Tibial nerve (tissue), 4 donors: Measurements from ENCODE around the gene HUNK. TPM values are rescaled to one million over a fixed set of nuclear protein-coding genes. Genes with fewer than 3 reads are reported as not detected.

Experiments used
- DNase-seq, 2 donors: peaks; one replicate each; pipeline ENCODE4 v3.0.0-alpha.2; 2019; ENCODE audit warnings: low spot score in 2 of 2
- H3K27ac ChIP-seq, 4 donors: fragments of 200-600 bp; sonication (generic) in 3 of 4; one replicate each; pipeline ENCODE4 v1.5.1; 2017 to 2019; ENCODE audit warnings: mild to moderate bottlenecking in 1 of 4
- H3K27me3 ChIP-seq, 2 donors: fragments of 200-600 bp; sonication (generic) in 1 of 2; one replicate each; pipeline versions ENCODE4 v1.5.1 to v1.6.0; 2017 to 2019
- H3K36me3 ChIP-seq, 3 donors: fragments of 200-600 bp; sonication (generic); one replicate each; pipeline ENCODE4 v1.5.1; 2018 to 2019
- H3K4me1 ChIP-seq, 4 donors: fragments of 200-600 bp; sonication (generic) in 3 of 4; one replicate each; pipeline ENCODE4 v1.5.1; 2017 to 2019
- H3K4me3 ChIP-seq, 4 donors: fragments of 200-600 bp; sonication (generic) in 3 of 4; one replicate each; pipeline ENCODE4 v1.5.1; 2017 to 2019; ENCODE audit warnings: mild to moderate bottlenecking in 1 of 4, moderate library complexity in 1 of 4
- H3K9me3 ChIP-seq, 4 donors: fragments of 200-600 bp; sonication (generic) in 3 of 4; one replicate each; pipeline ENCODE4 v1.5.1; 2017 to 2019
- EP300 ChIP-seq, 2 donors: sonication (generic); formaldehyde crosslinking; IDR thresholded peaks; one replicate each; pipeline ENCODE4 v1.6.1; 2017; ENCODE audit warnings: antibody characterized with exemption in 2 of 2, mild to moderate bottlenecking in 1 of 2
- POLR2A ChIP-seq, 2 donors: fragments of 450-650 bp; IDR thresholded peaks; one replicate each; pipeline ENCODE4 v1.6.1; 2017; ENCODE audit warnings: antibody characterized with exemption in 2 of 2, mild to moderate bottlenecking in 2 of 2, moderate library complexity in 2 of 2
- WGBS, 2 donors: methylation state at CpG; one replicate each; pipeline ENCODE4 v1.1.5; 2018; 5-methylcytosine and 5-hydroxymethylcytosine counted together
- total RNA-seq, 4 donors: library from RNA; depleted of rRNA; stranded (reverse); fragments of >200 nt; gene quantifications; one replicate each; pipeline ENCODE4 v1.1.0, GENCODE V29; 2016
- TF ChIP-seq, protein P1 (sequence below), 5 experiments: fragments of 200-600 bp in 3 of 5; fragments of 450-650 bp in 2 of 5; sonication (generic) in 3 of 5; IDR thresholded peaks; one replicate each; pipeline ENCODE4 v1.5.1; 2016 to 2019; ENCODE audit warnings: antibody characterized with exemption in 5 of 5, mild to moderate bottlenecking in 3 of 5, moderate library complexity in 2 of 5

The HUNK gene
- total RNA-seq, 4 donors from 2014 or later: 0.20 to 0.30 (median 0.21) TPM; not detected in 1

GRCh38 chr21:31903896-31904295 lies 31.1 kb downstream of the HUNK start:
- 89 to 92% methylated on average over 3 of the region's 3 CpGs for WGBS, 2 donors
- Histone ChIP-seq H3K36me3 (no peaks in the 10 kb centered on the region), H3K27ac (no peak overlapping the region), H3K4me1 (peaks cover 0 to 20% (median 0%) of the 10 kb centered on the region in 4 donors), H3K27me3 (peaks cover 0 to 5% of the 10 kb centered on the region in 2 donors), H3K9me3 (no peaks in the 10 kb centered on the region), H3K4me3 (no peak overlapping the region)
- TF ChIP-seq EP300 (IDR thresholded peaks at IDR 0.05): no peak
- TF ChIP-seq POLR2A (IDR thresholded peaks at IDR 0.05): no peak
- TF ChIP-seq, protein P1, sequence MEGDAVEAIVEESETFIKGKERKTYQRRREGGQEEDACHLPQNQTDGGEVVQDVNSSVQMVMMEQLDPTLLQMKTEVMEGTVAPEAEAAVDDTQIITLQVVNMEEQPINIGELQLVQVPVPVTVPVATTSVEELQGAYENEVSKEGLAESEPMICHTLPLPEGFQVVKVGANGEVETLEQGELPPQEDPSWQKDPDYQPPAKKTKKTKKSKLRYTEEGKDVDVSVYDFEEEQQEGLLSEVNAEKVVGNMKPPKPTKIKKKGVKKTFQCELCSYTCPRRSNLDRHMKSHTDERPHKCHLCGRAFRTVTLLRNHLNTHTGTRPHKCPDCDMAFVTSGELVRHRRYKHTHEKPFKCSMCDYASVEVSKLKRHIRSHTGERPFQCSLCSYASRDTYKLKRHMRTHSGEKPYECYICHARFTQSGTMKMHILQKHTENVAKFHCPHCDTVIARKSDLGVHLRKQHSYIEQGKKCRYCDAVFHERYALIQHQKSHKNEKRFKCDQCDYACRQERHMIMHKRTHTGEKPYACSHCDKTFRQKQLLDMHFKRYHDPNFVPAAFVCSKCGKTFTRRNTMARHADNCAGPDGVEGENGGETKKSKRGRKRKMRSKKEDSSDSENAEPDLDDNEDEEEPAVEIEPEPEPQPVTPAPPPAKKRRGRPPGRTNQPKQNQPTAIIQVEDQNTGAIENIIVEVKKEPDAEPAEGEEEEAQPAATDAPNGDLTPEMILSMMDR (IDR thresholded peaks at IDR 0.05): no peak
- DNase-seq: no peak

DNA sequence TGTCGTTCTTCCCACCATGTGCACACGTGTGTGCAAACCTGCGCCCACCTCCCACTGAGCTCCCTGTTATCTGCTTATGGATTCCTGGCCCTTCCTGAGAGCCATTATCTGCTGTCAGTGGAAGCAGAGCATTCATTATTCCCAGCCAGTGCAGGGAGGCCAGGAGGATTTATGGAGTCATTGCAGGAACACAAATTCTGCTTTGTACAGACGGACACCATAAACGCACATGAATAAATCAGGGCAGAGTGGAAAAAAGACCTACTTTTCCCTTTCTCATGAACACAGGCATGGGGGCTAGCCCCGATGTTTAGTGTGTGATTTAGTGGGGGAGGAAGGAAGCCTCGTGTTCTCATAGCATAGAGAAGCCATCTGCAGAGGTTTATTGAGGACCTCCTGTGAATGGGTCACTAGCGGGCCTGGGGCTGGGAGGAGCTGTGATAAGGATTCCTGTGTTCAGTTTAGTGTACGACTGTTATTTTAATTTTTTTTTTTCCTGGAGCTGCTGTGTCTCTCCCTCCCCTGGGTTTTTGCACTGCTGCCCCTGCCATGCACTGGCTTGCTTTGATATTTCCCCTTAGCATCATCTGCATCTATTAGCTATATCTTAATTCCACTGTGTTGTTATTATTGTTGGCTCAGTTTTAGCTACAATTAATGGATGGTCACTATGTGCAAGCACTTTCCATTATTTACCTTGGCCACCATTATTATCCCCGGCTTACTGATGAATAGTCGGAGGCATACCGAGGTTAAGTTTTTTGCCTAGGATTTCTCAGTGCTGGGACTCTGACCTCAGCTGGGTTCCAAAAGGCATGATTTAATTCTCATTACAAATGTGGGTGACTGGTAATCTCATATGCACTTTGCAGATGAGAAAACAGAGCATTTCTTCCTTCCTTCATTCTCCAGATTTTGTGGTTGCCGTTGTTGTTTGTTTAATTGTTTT lies 33.0 kb downstream of the HUNK start:
- H3K9me3 ChIP-seq: no peaks in the 10 kb centered on the region
- no peaks in the 10 kb centered on the region for H3K36me3 ChIP-seq
- peaks cover 0 to 5% of the 10 kb centered on the region in 2 donors for H3K27me3 ChIP-seq
- no peak overlapping the region for H3K4me3 ChIP-seq
- TF ChIP-seq, protein P1 (IDR thresholded peaks at IDR 0.05): no peak
- no peak for TF ChIP-seq POLR2A (IDR thresholded peaks at IDR 0.05)
- no peak for TF ChIP-seq EP300 (IDR thresholded peaks at IDR 0.05)
- WGBS, 2 donors: 41 to 45% methylated on average over 13 of the region's 13 CpGs
- peaks cover 0 to 27% (median 0%) of the 10 kb centered on the region in 4 donors for H3K4me1 ChIP-seq
- no peak overlapping the region for H3K27ac ChIP-seq
- no peak for DNase-seq

DNA sequence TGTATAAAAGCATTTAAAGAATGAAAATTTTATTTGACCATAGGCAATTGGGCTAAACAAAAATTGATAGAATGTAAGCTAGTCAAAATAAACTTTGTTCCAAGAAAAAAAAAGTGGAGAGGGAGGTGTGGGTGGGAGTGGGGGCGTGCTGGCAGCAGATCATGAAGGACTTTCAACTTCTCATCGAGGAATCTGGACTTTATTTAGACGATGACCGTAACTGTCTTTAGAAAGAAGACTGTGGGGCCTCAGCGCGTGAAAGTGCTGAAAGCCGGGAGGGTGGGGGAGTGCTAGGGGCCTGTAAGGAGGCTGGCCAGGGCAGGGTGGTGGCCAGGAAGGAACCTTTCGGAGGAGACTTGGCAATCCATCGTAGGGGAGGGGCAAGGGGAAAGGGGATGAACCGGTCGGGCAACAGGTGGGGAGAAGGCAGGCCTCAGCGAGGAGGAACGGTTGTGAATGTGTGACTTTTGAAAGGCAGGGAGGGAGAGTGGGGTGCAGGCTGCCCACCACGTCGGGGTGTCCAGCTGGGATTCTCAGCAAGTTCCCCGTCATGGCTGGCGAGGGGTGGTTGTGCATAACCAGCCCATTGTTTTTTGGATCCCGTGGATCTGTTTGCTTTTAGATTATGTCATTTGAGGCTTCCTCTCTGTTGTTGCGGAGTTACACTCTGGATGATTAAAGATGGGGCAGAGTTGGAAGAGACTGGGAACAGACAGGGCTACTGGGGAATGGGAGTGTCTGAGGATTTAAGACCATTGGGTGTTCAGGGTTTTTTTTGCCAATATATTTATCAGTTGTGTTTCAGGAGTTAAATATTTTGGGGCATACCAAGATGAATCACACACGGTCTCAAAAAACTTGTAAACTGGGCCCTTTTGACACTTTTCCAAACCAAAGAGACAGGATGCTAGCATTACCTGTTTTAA lies 35.5 kb downstream of the HUNK start:
- no peak overlapping the region for H3K27ac ChIP-seq
- peaks cover 0 to 5% of the 10 kb centered on the region in 2 donors for H3K27me3 ChIP-seq
- H3K36me3 ChIP-seq: no peaks in the 10 kb centered on the region
- no peaks in the 10 kb centered on the region for H3K9me3 ChIP-seq
- 47 to 54% methylated on average over 20 of the region's 20 CpGs for WGBS, 2 donors
- no peak for DNase-seq
- H3K4me3 ChIP-seq: no peak overlapping the region
- H3K4me1 ChIP-seq: peaks cover 0 to 27% (median 0%) of the 10 kb centered on the region in 4 donors
- TF ChIP-seq POLR2A (IDR thresholded peaks at IDR 0.05) (no peak), EP300 (IDR thresholded peaks at IDR 0.05) (no peak)
- TF ChIP-seq, protein P1 (IDR thresholded peaks at IDR 0.05): no peak

GRCh38 chr21:31909153-31910073 lies 36.6 kb downstream of the HUNK start:
- no peak for DNase-seq
- Histone ChIP-seq H3K27ac (no peak overlapping the region), H3K36me3 (no peaks in the 10 kb centered on the region), H3K4me3 (no peak overlapping the region), H3K4me1 (peaks cover 0 to 27% (median 0%) of the 10 kb centered on the region in 4 donors), H3K27me3 (peaks cover 0 to 5% of the 10 kb centered on the region in 2 donors), H3K9me3 (no peaks in the 10 kb centered on the region)
- 28 to 30% methylated on average over 18 of the region's 18 CpGs for WGBS, 2 donors
- TF ChIP-seq, protein P1 (IDR thresholded peaks at IDR 0.05): no peak
- TF ChIP-seq POLR2A (IDR thresholded peaks at IDR 0.05): no peak
- no peak for TF ChIP-seq EP300 (IDR thresholded peaks at IDR 0.05)
